HepG2 (cell line): ENCODE results near the gene NMT2. TPM values are rescaled to one million over a fixed set of nuclear protein-coding genes. Genes with fewer than 3 reads are reported as not detected.

ENCODE experiments used
- EEA1 ChIP-seq: sonication (generic); formaldehyde crosslinking; IDR thresholded peaks from 2 replicates; pipeline ENCODE4 v1.5.1; 2020; ENCODE audit warnings: mild to moderate bottlenecking, missing genetic modification reagents, borderline replicate concordance
- GATAD1 ChIP-seq: IDR thresholded peaks from 2 replicates; pipeline ENCODE4 v1.6.1; 2016; ENCODE audit warnings: missing genetic modification reagents, missing compliant biosample characterization
- KIAA2018 ChIP-seq: sonication (generic); formaldehyde crosslinking; IDR thresholded peaks from 2 replicates; pipeline ENCODE4 v1.5.0; 2020; ENCODE audit warnings: mild to moderate bottlenecking, missing genetic modification reagents, borderline replicate concordance
- POLR2AphosphoS2 ChIP-seq: IDR thresholded peaks from 2 replicates; pipeline ENCODE4 v1.6.1; 2011; ENCODE audit warnings: low read depth, low read length, improper control_type of control experiment
- ZNF597 ChIP-seq: sonication (generic); formaldehyde crosslinking; IDR thresholded peaks from 2 replicates; pipeline ENCODE4 v1.5.0; 2020; ENCODE audit warnings: missing genetic modification reagents
- ZNF687 ChIP-seq: sonication (generic); formaldehyde crosslinking; IDR thresholded peaks from 2 replicates; pipeline ENCODE4 v1.5.1; 2020; ENCODE audit warnings: mild to moderate bottlenecking, missing genetic modification reagents, moderate library complexity
- ZSCAN12 ChIP-seq: sonication (generic); formaldehyde crosslinking; IDR thresholded peaks from 2 replicates; pipeline ENCODE4 v1.9.0; 2021; ENCODE audit warnings: mild to moderate bottlenecking, missing genetic modification reagents
- polyA plus RNA-seq, 8 experiments: library from polyadenylated mRNA; depleted of rRNA in 3 of 8; stranded (reverse) in 7 of 8; unstranded in 1 of 8; fragments of >200 nt; fragmentation: Illumina TruSeq in 4 of 8; extraction: Trizol in 4 of 8; gene quantifications; 2 replicates each; pipeline versions ENCODE4 v1.2.1 to v1.2.3, GENCODE V29; 2011 to 2016; ENCODE audit warnings: low read depth in 4 of 8, missing spikeins in 1 of 8, mixed read lengths in 1 of 8; ENCODE audit not compliant: insufficient read depth in 1 of 8
- total RNA-seq, 5 experiments: library from RNA; depleted of rRNA; stranded (reverse); fragments of >200 nt; fragmentation: Illumina TruSeq; extraction: Trizol; gene quantifications; 2 replicates each; pipeline ENCODE4 v1.2.3, GENCODE V29; 2016; ENCODE audit warnings: low read depth in 1 of 5

The NMT2 gene
- total and polyA plus RNA-seq, 2 of the 13 experiments (the other 11 are each of a cell fraction or from before 2014, with no cell fraction given): 10.1 to 23.8 TPM

GRCh38 chr10:15168291-15168785 lies at the start of gene NMT2 (continued):
- TF ChIP-seq KIAA2018 (CRISPR knock-in tag): no peak
- TF ChIP-seq ZNF687 (CRISPR knock-in tag): peak; percentile 71
- TF ChIP-seq EEA1 (CRISPR knock-in tag): no peak
- peak; percentile 37; the same call in 1 of the 2 replicates for TF ChIP-seq GATAD1 (CRISPR knock-in tag)
- no peak for TF ChIP-seq ZNF597
- peak; percentile 23; the same call in 1 of the 2 replicates for TF ChIP-seq ZSCAN12
- no peak for TF ChIP-seq POLR2AphosphoS2
